ENCODE measurements around the gene NDRG2. TPM values are rescaled to one million over a fixed set of nuclear protein-coding genes. Genes with fewer than 3 reads are reported as not detected.

The NDRG2 gene
- total and polyA plus RNA-seq, 9 donors = 355 to 703 (median 433) TPM

DNA sequence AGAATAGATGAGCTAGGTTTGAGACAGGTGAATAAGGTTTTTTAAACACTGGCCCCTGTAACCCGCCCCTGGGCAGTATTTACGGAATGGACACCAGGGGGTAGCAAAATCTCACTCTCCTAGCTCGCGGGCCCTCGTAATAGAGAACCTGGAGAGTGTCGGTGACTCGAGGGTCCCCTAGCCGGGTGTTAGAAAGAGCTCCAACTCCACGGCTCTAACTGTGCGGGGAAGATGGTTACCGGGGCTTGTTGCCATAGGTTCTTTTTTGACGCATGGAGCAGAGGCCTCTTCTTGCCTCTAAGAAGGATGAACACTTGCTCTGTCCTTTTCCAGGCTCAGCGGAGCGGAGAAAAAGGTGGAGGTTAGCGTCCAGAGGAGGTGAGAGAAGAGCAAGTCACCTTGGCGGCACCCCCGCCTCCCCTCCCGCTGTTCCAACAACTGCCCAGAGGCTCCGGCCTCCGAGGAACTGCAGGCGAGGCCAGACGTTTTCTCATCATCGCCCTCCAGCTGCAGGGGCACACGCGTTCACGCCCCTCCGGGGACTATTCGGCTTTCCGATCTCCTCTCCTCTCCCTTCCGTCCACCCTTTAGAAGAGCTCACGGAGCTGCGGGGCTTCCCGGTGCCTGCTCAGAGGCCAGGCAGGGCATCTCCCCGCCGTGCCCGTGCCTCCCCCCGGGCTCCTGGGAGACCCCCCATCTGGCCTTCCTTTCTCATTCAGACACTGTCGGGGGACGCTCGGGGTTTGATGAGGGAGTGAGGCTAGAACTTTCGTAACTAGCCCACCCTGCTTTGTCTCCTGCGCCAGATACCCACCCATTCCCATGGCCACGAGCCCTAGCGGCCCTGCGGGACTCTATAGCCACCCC lies 43.9 kb upstream of the NDRG2 start:
- Histone ChIP-seq H3K4me1 (ENCODE audit: insufficient read depth) (peaks cover 1% of the 10 kb centered on the region), H3K27ac (peak overlapping the region; percentile 94 to 95), H3K4me3 (peak overlapping the region; percentile 91), H3K36me3 (no peaks in the 10 kb centered on the region), H3K27me3 (no peaks in the 10 kb centered on the region), H3K9me3 (no peaks in the 10 kb centered on the region)
- intact Hi-C loops (cut with DNase I) = loop anchor here (2.0 to 5.0 kb wide), 3 partner anchors 22 to 36 kb away; partner anchors contain the start of gene TMEM253 (in 2 of the 4)
- TF ChIP-seq CTCF (IDR thresholded peaks at IDR 0.05) = peak; percentile 37 to 75 (median 71)
- TF ChIP-seq POLR2A (IDR thresholded peaks at IDR 0.05) = no peak
- DNase-seq = peak; percentile 57 to 73 (median 65)
- WGBS, 3 donors = 2 to 7% (median 3%) methylated on average over 45 of the region's 45 CpGs

DNA sequence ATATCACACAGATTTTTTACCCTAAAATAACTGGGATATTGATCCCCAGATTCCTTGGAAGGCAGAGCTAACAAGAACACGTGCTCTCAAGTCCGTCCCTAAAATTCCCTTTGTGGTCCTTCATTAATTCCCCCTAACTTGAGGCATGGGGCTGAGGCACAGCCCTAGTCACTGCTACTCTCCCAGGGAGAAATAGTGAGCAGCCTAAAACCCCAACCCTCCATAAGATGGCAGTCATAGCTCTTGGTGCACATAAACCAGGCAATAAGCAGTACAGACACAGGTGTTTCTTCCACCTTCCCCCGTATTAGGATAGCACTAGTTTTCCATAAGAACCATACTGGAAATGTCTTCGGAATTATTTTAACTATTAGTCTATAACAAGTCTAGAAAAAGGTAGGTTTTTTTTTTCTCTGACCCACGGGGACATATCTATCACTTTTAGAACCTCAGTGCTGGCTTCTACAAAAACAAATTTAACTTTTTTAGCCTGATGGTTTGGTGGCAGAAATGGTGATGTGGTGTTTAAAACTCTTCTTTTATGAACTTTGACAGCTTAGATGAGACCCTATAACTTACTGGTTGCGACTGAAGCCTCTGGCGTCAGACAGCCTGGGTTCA lies 42.1 kb upstream of the NDRG2 start:
- no peak for TF ChIP-seq CTCF (IDR thresholded peaks at IDR 0.05)
- no peak for TF ChIP-seq EP300 (IDR thresholded peaks at IDR 0.05)
- TF ChIP-seq POLR2A (IDR thresholded peaks at IDR 0.05) = no peak
- H3K4me3 ChIP-seq = no peak overlapping the region
- intact Hi-C loops (cut with DNase I) = loop anchor here in 2 of 4 donors (5.0 kb wide), 1 partner anchor 35 kb away; the partner anchor contains the start of gene TMEM253 (in 2 of the 2)
- no peaks in the 10 kb centered on the region for H3K36me3 ChIP-seq
- WGBS, 3 donors = 80 to 82% (median 82%) methylated on average over 7 of the region's 7 CpGs
- DNase-seq = no peak
- no peaks in the 10 kb centered on the region for H3K27me3 ChIP-seq
- H3K4me1 ChIP-seq (ENCODE audit: insufficient read depth) = no peaks in the 10 kb centered on the region
- H3K27ac ChIP-seq = no peak overlapping the region
- H3K9me3 ChIP-seq = no peaks in the 10 kb centered on the region

- intact Hi-C loops (cut with DNase I) = no loop called here
- Histone ChIP-seq H3K4me3 (no peak overlapping the region), H3K9me3 (no peaks in the 10 kb centered on the region), H3K4me1 (ENCODE audit: insufficient read depth) (no peaks in the 10 kb centered on the region), H3K36me3 (no peaks in the 10 kb centered on the region), H3K27ac (no peak overlapping the region), H3K27me3 (no peaks in the 10 kb centered on the region)
- DNase-seq = no peak
- WGBS, 3 donors = 20 to 29% (median 26%) methylated on average over 3 of the region's 3 CpGs
- no peak for TF ChIP-seq CTCF (IDR thresholded peaks at IDR 0.05)
- no peak for TF ChIP-seq POLR2A (IDR thresholded peaks at IDR 0.05)
- no peak for TF ChIP-seq EP300 (IDR thresholded peaks at IDR 0.05)
These were observed 38.6 kb upstream of the NDRG2 start for GRCh38 chr14:21063479-21063878.

GRCh38 chr14:21061347-21061668 lies 36.4 kb upstream of the NDRG2 start:
- Histone ChIP-seq H3K27me3 (no peaks in the 10 kb centered on the region), H3K4me1 (ENCODE audit: insufficient read depth) (no peaks in the 10 kb centered on the region), H3K9me3 (no peaks in the 10 kb centered on the region), H3K36me3 (no peaks in the 10 kb centered on the region), H3K27ac (no peak overlapping the region), H3K4me3 (no peak overlapping the region)
- TF ChIP-seq CTCF (IDR thresholded peaks at IDR 0.05) (no peak), POLR2A (IDR thresholded peaks at IDR 0.05) (no peak), EP300 (IDR thresholded peaks at IDR 0.05) (no peak)
- 84 to 89% (median 84%) methylated on average over 3 of the region's 3 CpGs for WGBS, 3 donors
- intact Hi-C loops (cut with DNase I) = no loop called here
- DNase-seq = no peak

All from ovary (tissue), 9 donors.